Measurements from ENCODE around the gene CACNA1I. TPM values are rescaled to one million over a fixed set of nuclear protein-coding genes. Genes with fewer than 3 reads are reported as not detected.

Gene CACNA1I
- polyA plus RNA-seq, 1 of the 3 experiments (the other 2 are of a cell fraction): not detected

- H3F3A ChIP-seq (replicated peaks; ENCODE audit: insufficient read depth): no peaks in the 10 kb centered on the region
- H3K4me2 ChIP-seq: no peak overlapping the region
- no peaks in the 10 kb centered on the region for H3K9me2 ChIP-seq
- no peak overlapping the region for H3K9ac ChIP-seq
- TF ChIP-seq NFIC (IDR thresholded peaks at IDR 0.05; ENCODE audit: borderline replicate concordance) (no peak), ELF1 (IDR thresholded peaks at IDR 0.05) (no peak), SMC3 (IDR thresholded peaks at IDR 0.05; ENCODE audit: low read depth, low read length) (no peak), TAF1 (IDR thresholded peaks at IDR 0.05; ENCODE audit: borderline replicate concordance, low read depth, low read length) (no peak), NRF1 (IDR thresholded peaks at IDR 0.05; ENCODE audit: low read depth, low read length) (no peak), CHD2 (IDR thresholded peaks at IDR 0.05; ENCODE audit: low read length, partially characterized antibody) (no peak), USF2 (IDR thresholded peaks at IDR 0.05; ENCODE audit: borderline replicate concordance, low read depth, low read length) (no peak), RAD21 (IDR thresholded peaks at IDR 0.05; ENCODE audit: low read length) (no peak), MAX (IDR thresholded peaks at IDR 0.05; ENCODE audit: low read depth) (no peak), SIN3A (IDR thresholded peaks at IDR 0.05; ENCODE audit: borderline replicate concordance, low read depth, low read length) (no peak), ZBTB33 (IDR thresholded peaks at IDR 0.05; ENCODE audit: borderline replicate concordance, low read depth) (no peak)
- H3K4me3 ChIP-seq (ENCODE audit: low read depth in 2 of 2, low read length in 1 of 2): no peak overlapping the region
- no peaks in the 10 kb centered on the region for H4K20me1 ChIP-seq (ENCODE audit: insufficient read depth)
- CTCF ChIA-PET: interaction anchor here (0.9 kb wide), 1 partner anchor 33 kb away, joined by 3 read pairs; no protein-coding TSS in a partner anchor
- no peak for DNase-seq
- no peak overlapping the region for H3K27ac ChIP-seq (ENCODE audit: low read depth in 2 of 2, low read length in 1 of 2)
- no peaks in the 10 kb centered on the region for H3K79me2 ChIP-seq (ENCODE audit: insufficient read depth)
- H3K36me3 ChIP-seq (replicated peaks in 1 of 2; ENCODE audit: control insufficient read depth in 1 of 2, insufficient read depth in 2 of 2, low read length in 1 of 2): no peaks in the 10 kb centered on the region
- 60% methylated on average over 8 of the region's 17 CpGs for WGBS (ENCODE audit: low lambda C conversion rate)
- POLR2A ChIA-PET: no interaction called here
- no peak overlapping the region for H2AFZ ChIP-seq (ENCODE audit: low read depth)
- H3K4me1 ChIP-seq (ENCODE audit: control insufficient read depth in 1 of 2, insufficient read depth in 2 of 2, low read depth in 1 of 2, low read length in 1 of 2): peaks cover 0 to 10% of the 10 kb centered on the region in 2 experiments; a peak in 1 of 4 replicates
- H3K27me3 ChIP-seq (ENCODE audit: insufficient read depth): no peaks in the 10 kb centered on the region
- H3K9me3 ChIP-seq: no peaks in the 10 kb centered on the region
Measured at GRCh38 chr22:39686776-39687525, 116.4 kb downstream of the CACNA1I start.

GRCh38 chr22:39688186-39688785 lies 117.7 kb downstream of the CACNA1I start:
- WGBS (ENCODE audit: low lambda C conversion rate): 58% methylated on average over 8 of the region's 13 CpGs
- H3K27ac ChIP-seq (ENCODE audit: low read depth in 2 of 2, low read length in 1 of 2): no peak overlapping the region
- no peaks in the 10 kb centered on the region for H4K20me1 ChIP-seq (ENCODE audit: insufficient read depth)
- CTCF ChIA-PET: no interaction called here
- H3K9ac ChIP-seq: no peak overlapping the region
- H3F3A ChIP-seq (replicated peaks; ENCODE audit: insufficient read depth): no peaks in the 10 kb centered on the region
- H3K79me2 ChIP-seq (ENCODE audit: insufficient read depth): no peaks in the 10 kb centered on the region
- DNase-seq: no peak
- POLR2A ChIA-PET: no interaction called here
- no peaks in the 10 kb centered on the region for H3K27me3 ChIP-seq (ENCODE audit: insufficient read depth)
- H3K4me1 ChIP-seq (ENCODE audit: control insufficient read depth in 1 of 2, insufficient read depth in 2 of 2, low read depth in 1 of 2, low read length in 1 of 2): peaks cover 0 to 10% of the 10 kb centered on the region in 2 experiments; a peak in 1 of 4 replicates
- no peaks in the 10 kb centered on the region for H3K36me3 ChIP-seq (replicated peaks in 1 of 2; ENCODE audit: control insufficient read depth in 1 of 2, insufficient read depth in 2 of 2, low read length in 1 of 2)
- H3K9me3 ChIP-seq: no peaks in the 10 kb centered on the region
- no peak overlapping the region for H2AFZ ChIP-seq (ENCODE audit: low read depth)
- no peaks in the 10 kb centered on the region for H3K9me2 ChIP-seq
- H3K4me3 ChIP-seq (ENCODE audit: low read depth in 2 of 2, low read length in 1 of 2): no peak overlapping the region
- H3K4me2 ChIP-seq: no peak overlapping the region
- no peak for TF ChIP-seq EP300 (IDR thresholded peaks at IDR 0.05; ENCODE audit: borderline replicate concordance in 1 of 2, low read depth in 1 of 2, low read length in 1 of 2)
- TF ChIP-seq ELF1 (IDR thresholded peaks at IDR 0.05): no peak
- TF ChIP-seq MAX (IDR thresholded peaks at IDR 0.05; ENCODE audit: low read depth): no peak
- TF ChIP-seq SIN3A (IDR thresholded peaks at IDR 0.05; ENCODE audit: borderline replicate concordance, low read depth, low read length): no peak
- TF ChIP-seq MEF2A (IDR thresholded peaks at IDR 0.05; ENCODE audit: borderline replicate concordance, low read depth): no peak
- TF ChIP-seq RAD21 (IDR thresholded peaks at IDR 0.05; ENCODE audit: low read length): no peak
- TF ChIP-seq REST (IDR thresholded peaks at IDR 0.05; ENCODE audit: low read depth, low read length): no peak
- no peak for TF ChIP-seq TCF12 (IDR thresholded peaks at IDR 0.05)
- TF ChIP-seq CHD2 (IDR thresholded peaks at IDR 0.05; ENCODE audit: low read length, partially characterized antibody): no peak
- TF ChIP-seq CTCF (IDR thresholded peaks at IDR 0.05): no peak

Measured in SK-N-SH (cell line).